Measurements from ENCODE around the gene TAF11L14. TPM values are rescaled to one million over a fixed set of nuclear protein-coding genes. Genes with fewer than 3 reads are reported as not detected.

TAF11L14 gene
- total and polyA plus RNA-seq, 2 experiments from 2014 or later = not detected

- TF ChIP-seq CREB1 (CRISPR knock-in tag; IDR thresholded peaks at IDR 0.05; ENCODE audit: low read depth) (no peak), ETS1 (IDR thresholded peaks at IDR 0.05) (no peak), POLR2AphosphoS5 (IDR thresholded peaks at IDR 0.05; ENCODE audit: low read depth) (no peak), NANOG (IDR thresholded peaks at IDR 0.05; ENCODE audit: borderline replicate concordance) (no peak), ZNF462 (CRISPR knock-in tag; IDR thresholded peaks at IDR 0.05) (no peak), REST (IDR thresholded peaks at IDR 0.05; ENCODE audit: unreplicated experiment) (no peak), CTCF (conservative IDR thresholded peaks at IDR 0.05; ENCODE audit: low read depth in 2 of 2) (no peak), ZNF331 (CRISPR knock-in tag; IDR thresholded peaks at IDR 0.05; ENCODE audit: low read depth) (no peak), STAT1 (IDR thresholded peaks at IDR 0.05; ENCODE audit: unreplicated experiment) (no peak)
- H3K4me1 Mint-ChIP-seq = no peaks in the 10 kb centered on the region
- no peak overlapping the region for H2AFZ ChIP-seq
- no peak overlapping the region for H3K4me3 Mint-ChIP-seq
- H3F3A ChIP-seq (replicated peaks; ENCODE audit: low read depth) = no peaks in the 10 kb centered on the region
- DNase-seq (ENCODE audit: low spot score) (no peak), ATAC-seq (no peak)
- H3K4me3 ChIP-seq = no peak overlapping the region
- H3K36me3 Mint-ChIP-seq (ENCODE audit: low read depth) = no peaks in the 10 kb centered on the region
- no peaks in the 10 kb centered on the region for H3K36me3 ChIP-seq (ENCODE audit: insufficient read depth)
- H3K9me2 ChIP-seq (ENCODE audit: insufficient read depth) = peaks cover 3% of the 10 kb centered on the region; the same call in 1 of the 2 replicates
- H3K4me1 ChIP-seq (ENCODE audit: insufficient read depth) = no peaks in the 10 kb centered on the region
- H4K20me1 ChIP-seq (replicated peaks; ENCODE audit: insufficient read depth) = no peaks in the 10 kb centered on the region
- no peaks in the 10 kb centered on the region for H3K79me2 ChIP-seq (replicated peaks; ENCODE audit: insufficient read depth)
- H3K27ac Mint-ChIP-seq = no peak overlapping the region
- H3K27me3 Mint-ChIP-seq (ENCODE audit: insufficient read depth, low read depth, poor library complexity) = peaks cover 2% of the 10 kb centered on the region
- no peak overlapping the region for H3K4me2 ChIP-seq
- H3K27me3 ChIP-seq (ENCODE audit: insufficient read depth) = no peaks in the 10 kb centered on the region
- no peak overlapping the region for H3K27ac ChIP-seq (ENCODE audit: low read depth)
- peaks cover 2% of the 10 kb centered on the region; the same call in 1 of the 3 replicates for H3K9me3 Mint-ChIP-seq
Observed at GRCh38 chr5:17614872-17615605, 19.2 kb upstream of the TAF11L14 start.
